Measurements from ENCODE around the gene PDE10A.
"Not testable (repeated sequence)": the region's sequence is repeated elsewhere in the genome, so short reads cannot be mapped to it uniquely, and the experiment has no call there.

The PDE10A gene

GRCh38 chr6:165618891-165619290 is 44.1 kb downstream of the PDE10A start:
- DNase-seq: not testable (repeated sequence)

- no peak for DNase-seq
These were observed 44.8 kb downstream of the PDE10A start for GRCh38 chr6:165618241-165618640.

- no peak for DNase-seq
These were observed 45.5 kb downstream of the PDE10A start for GRCh38 chr6:165617528-165617927.

GRCh38 chr6:165616116-165616515 is 46.9 kb downstream of the PDE10A start:
- DNase-seq: no peak

- no peak for DNase-seq
These were observed 47.4 kb downstream of the PDE10A start for GRCh38 chr6:165615636-165616035.

DNA sequence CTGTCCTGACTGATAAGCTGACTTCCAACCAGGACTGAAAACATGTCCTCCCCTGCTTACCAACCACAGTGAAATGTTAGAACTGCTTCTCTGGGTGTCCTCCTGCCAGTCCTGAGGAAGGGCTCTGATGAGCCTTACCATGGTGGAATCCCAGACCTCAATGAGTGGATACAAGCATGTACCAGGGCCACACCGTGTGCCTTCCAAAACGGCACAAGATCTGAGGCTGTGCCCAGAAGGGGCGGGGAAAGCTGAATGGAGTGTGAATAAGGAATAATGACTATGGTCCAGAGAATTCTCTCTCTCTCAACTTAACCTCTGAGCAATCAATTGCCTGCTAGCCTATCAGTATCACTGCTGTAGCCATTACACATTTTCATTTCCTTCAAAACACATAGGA is 51.7 kb downstream of the PDE10A start:
- DNase-seq: no peak

GRCh38 chr6:165608577-165608976 is 54.5 kb downstream of the PDE10A start:
- not testable (repeated sequence) for DNase-seq

- DNase-seq: no peak
These were observed 56.4 kb downstream of the PDE10A start for GRCh38 chr6:165606740-165607008.

- DNase-seq: no peak
These were observed 56.9 kb downstream of the PDE10A start for GRCh38 chr6:165605901-165606739.

GRCh38 chr6:165605182-165605875 is 57.7 kb downstream of the PDE10A start:
- DNase-seq: no peak

GRCh38 chr6:165602291-165602690 is 60.8 kb downstream of the PDE10A start:
- no peak for DNase-seq

GRCh38 chr6:165600606-165601005 is 62.4 kb downstream of the PDE10A start:
- no peak for DNase-seq

- no peak for DNase-seq
These were observed 63.2 kb downstream of the PDE10A start for GRCh38 chr6:165599596-165600487.

GRCh38 chr6:165599121-165599520 is 63.9 kb downstream of the PDE10A start:
- no peak for DNase-seq

- DNase-seq: no peak
These were observed 65.2 kb downstream of the PDE10A start for GRCh38 chr6:165597821-165598220.

DNA sequence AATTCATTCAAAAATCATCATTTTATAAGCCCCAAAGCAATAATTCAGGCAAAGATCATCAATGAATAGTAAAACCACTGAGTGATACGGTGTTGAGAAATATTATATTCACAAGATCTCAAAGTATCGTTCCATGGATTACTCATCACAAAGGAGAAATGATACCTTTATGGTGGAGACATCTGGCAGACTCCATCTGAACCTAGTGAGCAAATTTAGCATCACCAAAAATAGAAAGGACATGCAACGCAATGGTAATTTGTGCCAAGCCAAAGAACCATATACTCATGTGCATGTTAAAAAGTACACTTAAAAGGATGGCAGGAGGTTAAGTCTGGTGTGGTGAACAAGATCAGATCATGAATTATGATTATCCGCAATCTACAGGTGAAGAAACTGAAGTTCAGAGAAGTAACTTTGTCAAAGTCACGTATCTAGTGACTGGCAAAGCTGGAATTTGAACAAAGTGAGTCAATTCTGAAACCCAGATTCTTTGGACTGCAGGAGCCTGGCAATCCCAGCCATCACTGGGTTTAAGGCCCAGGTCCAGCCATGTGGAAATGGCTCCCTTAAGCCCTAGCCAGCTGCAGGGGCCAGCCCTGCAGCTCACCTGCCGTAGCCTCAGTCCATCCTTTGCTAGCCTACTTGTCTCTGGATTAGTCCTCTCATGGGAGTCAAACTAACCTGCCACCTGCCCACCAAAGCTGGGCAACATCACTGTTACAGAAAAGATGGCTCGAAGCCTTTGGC is 68.3 kb downstream of the PDE10A start:
- no peak for DNase-seq

GRCh38 chr6:165592947-165593346 is 70.1 kb downstream of the PDE10A start:
- not testable (repeated sequence) for DNase-seq

DNA sequence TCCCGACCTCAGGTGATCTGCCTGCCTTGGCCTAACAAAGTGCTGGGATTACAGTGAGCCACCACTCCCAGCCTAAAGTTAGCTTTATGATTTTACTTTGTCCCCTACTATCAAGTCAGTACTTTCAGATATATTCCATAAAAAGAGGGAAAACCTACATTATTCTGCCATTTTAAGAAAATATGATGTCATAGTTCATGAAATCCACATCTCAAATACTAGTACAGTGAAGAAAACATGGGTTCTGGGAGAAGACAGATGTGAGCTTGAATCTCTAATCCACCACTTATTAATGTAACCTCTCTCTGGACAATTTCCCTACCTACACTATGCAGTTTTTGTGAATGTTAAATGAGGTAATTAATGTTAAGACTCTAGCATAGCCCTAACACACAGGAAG is 74.5 kb downstream of the PDE10A start:
- DNase-seq: no peak

DNA sequence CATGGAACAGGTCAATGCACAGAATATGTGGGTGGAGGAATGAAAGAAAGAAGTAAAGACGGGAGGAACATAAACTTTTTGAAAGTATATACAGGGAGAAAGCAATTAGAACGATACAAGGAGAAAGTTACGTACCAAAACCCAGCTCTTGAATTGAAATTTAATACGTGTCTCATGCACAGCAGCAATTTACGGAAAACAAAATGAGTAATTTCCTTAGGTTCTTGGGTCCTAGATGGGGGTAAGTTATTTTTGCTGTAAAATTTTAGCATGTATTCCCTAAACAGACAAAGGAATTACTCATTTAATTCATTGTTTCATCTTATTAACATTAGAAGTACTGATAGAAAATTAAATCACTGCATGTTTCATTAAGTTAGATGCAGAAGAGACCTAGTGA is 75.8 kb downstream of the PDE10A start:
- no peak for DNase-seq

DNA sequence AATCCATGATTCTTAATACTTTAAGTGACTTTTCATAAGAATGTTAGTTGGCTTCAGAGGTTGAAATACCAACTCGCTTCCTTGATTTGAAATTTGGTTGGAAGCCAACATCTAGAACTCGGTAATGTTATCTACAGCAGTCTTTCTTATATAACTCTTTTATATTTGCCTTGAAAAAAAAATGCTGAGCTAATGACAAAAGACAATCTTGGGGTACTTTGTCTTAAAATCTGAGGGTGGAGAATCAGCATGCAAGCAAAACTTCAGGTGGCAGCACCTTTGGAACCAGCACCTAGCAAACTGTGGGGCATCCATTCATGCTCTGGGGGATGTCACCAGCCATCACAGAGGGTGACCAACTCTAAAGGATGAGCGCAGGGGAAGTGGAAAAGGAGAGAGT is 76.3 kb downstream of the PDE10A start:
- DNase-seq: no peak

- DNase-seq: no peak
These were observed 78.0 kb downstream of the PDE10A start for GRCh38 chr6:165585060-165585459.

DNA sequence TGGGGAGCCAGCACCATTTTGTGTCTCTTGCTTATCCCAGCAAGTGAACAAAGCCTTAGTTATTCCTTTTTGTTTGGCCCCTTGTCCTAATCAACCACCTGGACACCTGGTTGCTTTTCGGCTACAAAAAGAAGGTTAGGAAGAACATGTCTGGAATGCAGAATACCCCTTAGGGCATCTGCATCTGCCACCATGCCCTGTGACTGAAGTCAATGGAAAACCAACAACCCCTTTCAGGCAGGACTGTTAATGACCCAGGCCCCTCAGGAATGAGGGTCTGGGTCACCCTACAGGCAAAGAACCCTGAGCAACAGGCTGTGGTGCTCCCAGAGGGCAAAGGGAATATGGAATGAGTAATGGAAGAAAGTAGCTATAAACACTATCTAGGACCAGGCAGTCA is 78.5 kb downstream of the PDE10A start:
- no peak for DNase-seq

- DNase-seq: no peak
These were observed 81.4 kb downstream of the PDE10A start for GRCh38 chr6:165581678-165582077.
